Gastrocnemius medialis (tissue), 4 donors: ENCODE measurements around the gene TP73. TPM values are rescaled to one million over a fixed set of nuclear protein-coding genes. Genes with fewer than 3 reads are reported as not detected.

Experiments used
- ATAC-seq, 2 donors: fragments of 150-250 bp; one replicate each; pipeline ENCODE4 v1.9.1; 2016
- DNase-seq, 2 donors: peaks; one replicate each; pipeline ENCODE4 v3.0.0-alpha.2; 2019
- H3K27ac ChIP-seq, 4 donors: fragments of 200-600 bp; sonication (generic); 1 replicate in 1 of 4; 2 replicates in 3 of 4; pipeline ENCODE4 v1.5.1; 2016 to 2018; ENCODE audit warnings: mild to moderate bottlenecking in 2 of 4, moderate library complexity in 1 of 4
- H3K27me3 ChIP-seq, 3 donors: fragments of 200-600 bp; sonication (generic) in 2 of 3; 1 replicate in 1 of 3; 2 replicates in 2 of 3; pipeline versions ENCODE4 v1.5.1 to v1.6.0; 2016 to 2019; ENCODE audit warnings: mild to moderate bottlenecking in 1 of 3, moderate library complexity in 1 of 3
- H3K36me3 ChIP-seq, 2 donors: fragments of 200-600 bp; sonication (generic) in 1 of 2; one replicate each; pipeline ENCODE4 v1.5.1; 2017 to 2018
- H3K4me1 ChIP-seq, 2 donors: fragments of 200-600 bp; sonication (generic) in 1 of 2; one replicate each; pipeline ENCODE4 v1.5.1; 2016 to 2017; ENCODE audit warnings: mild to moderate bottlenecking in 2 of 2
- H3K4me3 ChIP-seq, 4 donors: fragments of 200-600 bp; sonication (generic) in 3 of 4; 1 replicate in 1 of 4; 2 replicates in 3 of 4; pipeline ENCODE4 v1.5.1; 2016 to 2019; ENCODE audit warnings: mild to moderate bottlenecking in 2 of 4
- H3K9me3 ChIP-seq, 3 donors: fragments of 200-600 bp; sonication (generic) in 2 of 3; 1 replicate in 1 of 3; 2 replicates in 2 of 3; pipeline ENCODE4 v1.5.1; 2016 to 2019
- POLR2A ChIP-seq, 2 donors: fragments of 450-650 bp; IDR thresholded peaks; one replicate each; pipeline ENCODE4 v1.6.1; 2017; ENCODE audit warnings: antibody characterized with exemption in 2 of 2, mild to moderate bottlenecking in 2 of 2, moderate library complexity in 2 of 2
- in situ Hi-C, 4 donors: fragments of 200-750 bp; cut with MboI; loops; one replicate each; pipeline versions ENCODE4 v1.15.0 to v1.8.0; 2017; ENCODE audit warnings: low sequenced_read_pairs in 4 of 4
- intact Hi-C: fragments of 100-400 bp; cut with DNase I; formaldehyde crosslinking; loops from one replicate; pipeline ENCODE4 v1.15.1; 2023; ENCODE audit warnings: low total_unique reads
- total RNA-seq, 4 donors: library from RNA; depleted of rRNA; stranded (reverse); fragments of >200 nt; gene quantifications; one replicate each; pipeline versions ENCODE4 v1.1.0 to v1.2.3, GENCODE V29; 2016
- TF ChIP-seq, protein P1 (sequence below), 5 experiments: fragments of 450-650 bp in 3 of 5; fragments of 200-600 bp in 2 of 5; sonication (generic) in 2 of 5; IDR thresholded peaks in 4 of 5; conservative IDR thresholded peaks in 1 of 5; 1 replicate in 4 of 5; 2 replicates in 1 of 5; pipeline ENCODE4 v1.5.1; 2016 to 2019; ENCODE audit warnings: antibody characterized with exemption in 5 of 5, mild to moderate bottlenecking in 3 of 5, moderate library complexity in 3 of 5

TP73 gene
- total RNA-seq, 4 donors from 2014 or later = 0.07 TPM; not detected in 3

DNA sequence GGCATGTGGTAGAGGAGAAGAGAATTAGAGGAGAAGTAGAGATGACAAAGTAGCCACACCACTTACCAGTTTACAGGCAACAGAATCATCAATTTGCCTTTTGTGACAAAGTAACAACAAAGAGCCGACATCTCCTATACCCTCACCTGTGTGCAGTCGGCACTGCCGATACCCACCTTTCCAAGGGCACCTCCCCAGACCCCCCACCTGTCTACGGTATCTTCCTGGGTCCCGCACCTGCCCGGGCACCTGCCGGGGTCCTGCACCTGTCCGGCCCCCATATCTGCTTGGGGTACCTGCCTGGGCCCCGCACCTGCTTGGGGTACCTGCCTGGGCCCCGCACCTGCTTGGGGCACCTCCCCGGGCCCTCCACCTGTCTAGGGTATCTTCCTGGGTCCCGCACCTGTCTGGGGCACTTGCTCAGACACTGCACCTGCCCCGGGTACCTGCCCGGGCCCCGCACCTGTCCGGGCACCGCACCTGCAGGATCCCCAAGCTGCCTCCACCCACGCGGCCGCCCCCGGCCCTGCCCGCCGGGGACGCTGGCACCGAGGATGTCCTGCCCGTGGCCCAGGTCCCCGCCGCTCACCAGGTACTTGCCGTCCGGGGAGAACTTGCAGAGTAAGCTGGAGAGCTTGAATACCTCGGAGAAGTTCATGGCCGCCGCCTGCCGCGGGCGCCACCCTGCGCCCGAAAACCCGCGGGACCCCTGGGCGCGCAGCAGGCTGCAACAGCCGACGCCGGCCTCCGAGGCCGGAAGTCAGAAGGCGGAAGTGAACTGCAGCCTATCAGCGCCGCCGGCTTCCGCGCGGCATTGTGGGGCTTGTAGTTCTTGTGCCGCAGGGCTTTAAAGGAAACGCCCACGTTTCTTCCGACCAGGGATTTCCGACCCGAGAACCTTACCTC is 2.7 kb upstream of the TP73 start, which contains the start of gene WRAP73:
WRAP73 (minus strand) TSS at position 762 of the 906 bp plus-strand sequence; CDS start at position 658, 104 bp downstream.
- Histone ChIP-seq H3K27ac (peak within 1 kb of the TSS; percentile 37 to 78 (median 60)), H3K4me1 (peaks cover 11 to 21% of the 10 kb centered on the region in 2 donors), H3K36me3 (peaks cover 0 to 21% of the 10 kb centered on the region in 2 donors), H3K4me3 (peak within 1 kb of the TSS; percentile 78 to 93 (median 90)), H3K9me3 (no peaks in the 10 kb centered on the region), H3K27me3 (peaks cover 38 to 41% (median 39%) of the 10 kb centered on the region in 3 donors)
- in situ Hi-C loops (no loop called here), intact Hi-C loops (loop anchor here (1.0 kb wide), 1 partner anchor 25 kb away; no protein-coding TSS in a partner anchor)
- peak; percentile 77 to 83 for DNase-seq
- TF ChIP-seq POLR2A (IDR thresholded peaks at IDR 0.05) = peak; percentile 69 to 76
- TF ChIP-seq, protein P1, sequence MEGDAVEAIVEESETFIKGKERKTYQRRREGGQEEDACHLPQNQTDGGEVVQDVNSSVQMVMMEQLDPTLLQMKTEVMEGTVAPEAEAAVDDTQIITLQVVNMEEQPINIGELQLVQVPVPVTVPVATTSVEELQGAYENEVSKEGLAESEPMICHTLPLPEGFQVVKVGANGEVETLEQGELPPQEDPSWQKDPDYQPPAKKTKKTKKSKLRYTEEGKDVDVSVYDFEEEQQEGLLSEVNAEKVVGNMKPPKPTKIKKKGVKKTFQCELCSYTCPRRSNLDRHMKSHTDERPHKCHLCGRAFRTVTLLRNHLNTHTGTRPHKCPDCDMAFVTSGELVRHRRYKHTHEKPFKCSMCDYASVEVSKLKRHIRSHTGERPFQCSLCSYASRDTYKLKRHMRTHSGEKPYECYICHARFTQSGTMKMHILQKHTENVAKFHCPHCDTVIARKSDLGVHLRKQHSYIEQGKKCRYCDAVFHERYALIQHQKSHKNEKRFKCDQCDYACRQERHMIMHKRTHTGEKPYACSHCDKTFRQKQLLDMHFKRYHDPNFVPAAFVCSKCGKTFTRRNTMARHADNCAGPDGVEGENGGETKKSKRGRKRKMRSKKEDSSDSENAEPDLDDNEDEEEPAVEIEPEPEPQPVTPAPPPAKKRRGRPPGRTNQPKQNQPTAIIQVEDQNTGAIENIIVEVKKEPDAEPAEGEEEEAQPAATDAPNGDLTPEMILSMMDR (IDR thresholded peaks at IDR 0.05 in 4 of 5, conservative IDR thresholded peaks at IDR 0.05 in 1 of 5) = no peak
- ATAC-seq = peak; percentile 93 to 98

DNA sequence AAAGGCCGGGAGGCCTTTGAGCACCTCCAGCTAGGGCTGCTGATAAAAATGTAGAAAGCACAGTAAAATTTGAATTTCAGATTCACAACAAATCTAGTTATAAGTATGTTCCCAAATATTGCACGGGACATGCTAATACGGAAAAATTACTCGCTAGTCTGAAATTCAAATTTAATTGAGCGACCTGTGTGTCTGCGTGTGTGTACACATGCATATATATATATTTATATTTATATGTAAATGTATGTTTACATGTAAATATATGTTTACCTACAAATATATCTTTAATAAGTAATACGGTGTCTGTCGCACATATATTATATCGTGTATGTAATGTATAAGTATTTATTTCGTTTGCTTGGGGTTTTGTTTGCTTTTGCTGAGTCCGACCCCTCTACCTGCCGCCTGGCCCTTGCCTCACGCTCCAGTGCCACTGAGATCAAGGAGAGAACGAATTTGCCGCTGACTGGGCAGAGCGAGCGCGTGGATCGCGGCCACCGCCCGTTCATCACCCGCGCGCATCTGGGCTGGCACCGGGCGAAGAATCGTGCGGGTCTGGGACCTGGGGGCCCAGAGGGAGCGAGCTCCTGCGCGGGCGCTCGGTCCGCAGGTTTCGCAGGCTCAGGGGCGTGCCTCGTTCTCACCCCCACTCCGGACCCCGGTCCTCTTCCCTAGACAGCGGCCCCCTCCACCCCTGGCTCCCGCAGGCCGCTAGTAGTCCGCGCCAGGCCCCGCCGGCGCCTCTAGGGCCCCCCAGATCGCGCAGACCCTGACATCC is 1.9 kb upstream of the TP73 start:
- Histone ChIP-seq H3K4me1 (peaks cover 11 to 21% of the 10 kb centered on the region in 2 donors), H3K9me3 (no peaks in the 10 kb centered on the region), H3K27me3 (peaks cover 45 to 48% (median 47%) of the 10 kb centered on the region in 3 donors), H3K36me3 (peaks cover 0 to 19% of the 10 kb centered on the region in 2 donors), H3K4me3 (peak overlapping the region; percentile 78 to 93 (median 90)), H3K27ac (no peak overlapping the region)
- in situ Hi-C loops = no loop called here
- no peak for TF ChIP-seq POLR2A (IDR thresholded peaks at IDR 0.05)
- TF ChIP-seq, protein P1 (IDR thresholded peaks at IDR 0.05 in 4 of 5, conservative IDR thresholded peaks at IDR 0.05 in 1 of 5) = no peak
- intact Hi-C loops = loop anchor here (1.0 kb wide), 1 partner anchor 26 kb away; no protein-coding TSS in a partner anchor
- no peak for DNase-seq
- ATAC-seq = no peak

DNA sequence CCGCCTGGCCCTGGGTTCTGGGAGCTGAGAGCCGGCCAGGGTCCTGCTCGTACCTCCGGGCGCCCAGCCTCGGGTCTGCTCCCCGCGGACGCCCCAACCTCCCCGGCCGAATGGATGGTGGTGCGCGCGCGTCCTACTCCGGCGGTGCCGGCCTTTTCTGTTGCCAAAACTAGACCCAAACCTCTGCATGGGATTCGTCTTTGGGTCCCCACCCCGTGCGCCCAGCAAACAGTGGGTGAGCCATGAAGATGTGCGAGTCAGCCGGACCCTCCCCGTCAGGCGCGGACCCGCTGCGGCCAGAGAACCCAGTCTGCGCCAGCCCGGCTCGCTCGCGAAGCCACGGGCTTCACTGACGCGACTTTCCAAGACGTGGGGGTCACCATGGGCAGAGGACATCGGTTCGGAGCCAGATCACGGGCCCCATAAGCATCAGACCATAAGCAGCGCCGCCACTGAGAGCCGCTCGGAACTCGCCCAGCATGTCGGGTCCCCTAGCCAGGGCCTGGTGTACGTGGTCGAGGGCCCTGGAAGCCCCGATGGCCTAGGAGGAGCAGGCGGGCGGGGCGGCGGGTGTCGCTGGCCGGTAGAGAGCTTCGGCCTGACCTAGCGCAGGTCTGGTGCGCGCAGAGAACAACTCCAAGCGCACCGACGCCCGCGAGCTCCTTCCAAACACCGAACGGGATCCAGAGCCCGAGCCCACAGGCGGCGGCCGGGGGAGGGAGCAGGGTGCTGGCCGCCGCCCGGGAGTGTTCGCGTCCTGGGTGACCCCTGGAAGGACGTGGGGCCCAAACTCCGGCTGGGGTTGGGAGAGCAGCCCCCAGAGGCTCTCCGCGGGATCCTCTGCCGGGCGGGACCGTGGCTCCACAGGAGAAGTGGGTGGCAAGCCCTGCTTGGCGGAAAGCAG is 1.0 kb upstream of the TP73 start:
- intact Hi-C loops = no loop called here
- Histone ChIP-seq H3K36me3 (peaks cover 0 to 12% of the 10 kb centered on the region in 2 donors), H3K27ac (no peak overlapping the region), H3K27me3 (peaks cover 45 to 52% (median 48%) of the 10 kb centered on the region in 3 donors), H3K9me3 (no peaks in the 10 kb centered on the region), H3K4me1 (peaks cover 11 to 21% of the 10 kb centered on the region in 2 donors), H3K4me3 (peak overlapping the region in 3 of 4 donors; percentile 16 to 93 (median 78))
- ATAC-seq (no peak), DNase-seq (no peak)
- in situ Hi-C loops = no loop called here
- TF ChIP-seq, protein P1 (IDR thresholded peaks at IDR 0.05 in 4 of 5, conservative IDR thresholded peaks at IDR 0.05 in 1 of 5) = no peak
- no peak for TF ChIP-seq POLR2A (IDR thresholded peaks at IDR 0.05)
